ENCODE data around the gene TP53BP1.
"Not testable (repeated sequence)": the region's sequence is repeated elsewhere in the genome, so short reads cannot be mapped to it uniquely, and the experiment has no call there.

Gene TP53BP1

GRCh38 chr15:43492673-43493601 lies at the start of gene TP53BP1:
Gene TP53BP1 (minus strand): TSS chr15:43493156. CDS start chr15:43493043, 113 bp downstream.
- DNase-seq: peak; percentile 96

- DNase-seq: no peak
Measured at GRCh38 chr15:43541785-43542184, 48.8 kb upstream of the TP53BP1 start.

GRCh38 chr15:43538091-43538490 lies 45.1 kb upstream of the TP53BP1 start:
- no peak for DNase-seq

GRCh38 chr15:43534897-43535296 lies 41.9 kb upstream of the TP53BP1 start:
- no peak for DNase-seq

GRCh38 chr15:43532826-43533225 lies 39.9 kb upstream of the TP53BP1 start:
- DNase-seq: not testable (repeated sequence)

- no peak for DNase-seq
Measured at GRCh38 chr15:43531018-43531670, 38.2 kb upstream of the TP53BP1 start.

GRCh38 chr15:43529587-43530345 lies 36.8 kb upstream of the TP53BP1 start:
- DNase-seq: no peak

- DNase-seq: no peak
Measured at GRCh38 chr15:43529141-43529540, 36.2 kb upstream of the TP53BP1 start.

GRCh38 chr15:43528542-43529007 lies 35.6 kb upstream of the TP53BP1 start:
- no peak for DNase-seq

- DNase-seq: no peak
Measured at GRCh38 chr15:43527802-43528541, 35.0 kb upstream of the TP53BP1 start.

GRCh38 chr15:43527016-43527801 lies 34.3 kb upstream of the TP53BP1 start:
- no peak for DNase-seq

GRCh38 chr15:43526261-43526930 lies 33.4 kb upstream of the TP53BP1 start:
- DNase-seq: no peak

- DNase-seq: no peak
Measured at GRCh38 chr15:43525131-43525530, 32.2 kb upstream of the TP53BP1 start.

GRCh38 chr15:43524254-43524845 lies 31.4 kb upstream of the TP53BP1 start:
- DNase-seq: no peak

GRCh38 chr15:43523646-43524045 lies 30.7 kb upstream of the TP53BP1 start:
- DNase-seq: no peak

- no peak for DNase-seq
Measured at GRCh38 chr15:43522247-43522646, 29.3 kb upstream of the TP53BP1 start.

GRCh38 chr15:43521419-43521818 lies 28.5 kb upstream of the TP53BP1 start:
- DNase-seq: no peak

GRCh38 chr15:43520138-43520537 lies 27.2 kb upstream of the TP53BP1 start:
- DNase-seq: no peak

- no peak for DNase-seq
Measured at GRCh38 chr15:43519196-43519595, 26.2 kb upstream of the TP53BP1 start.

- DNase-seq: no peak
Measured at GRCh38 chr15:43518197-43518761, 25.3 kb upstream of the TP53BP1 start.

Measured in CD4-positive, alpha-beta T cell treated with Interleukin-17A for 1 hour (primary cell).